NOMO-1 treated with dmso at 0.1 percent for 144 hours (cell line): Measurements from ENCODE around the gene PHGDH.

ENCODE experiments used
- DNase-seq: peaks from one replicate; lab custom pipeline; 2025; ENCODE audit not compliant: unreplicated experiment; lab: John Stamatoyannopoulos, UW

PHGDH gene

GRCh38 chr1:119752592-119752991, 40.9 kb downstream of the PHGDH start:
- DNase-seq: no peak

GRCh38 chr1:119758584-119758983, 46.9 kb downstream of the PHGDH start:
- DNase-seq: no peak

- DNase-seq: no peak
Measured at GRCh38 chr1:119762409-119762808, 50.7 kb downstream of the PHGDH start.

- DNase-seq: no peak
Measured at GRCh38 chr1:119762953-119763352, 51.2 kb downstream of the PHGDH start.

GRCh38 chr1:119764220-119764619, 52.5 kb downstream of the PHGDH start:
- DNase-seq: no peak

- no peak for DNase-seq
Measured at GRCh38 chr1:119766374-119766794, 54.6 kb downstream of the PHGDH start.

GRCh38 chr1:119767486-119767885, 55.8 kb downstream of the PHGDH start:
- no peak for DNase-seq

GRCh38 chr1:119768778-119769177, 57.0 kb downstream of the PHGDH start, which contains the start of gene HMGCS2:
TSS of gene HMGCS2 (minus strand) at chr1:119768905. CDS start at chr1:119768844, 61 bp downstream.
- DNase-seq: no peak

- DNase-seq: no peak
Measured at GRCh38 chr1:119771016-119771415, 59.3 kb downstream of the PHGDH start.

- DNase-seq: no peak
Measured at GRCh38 chr1:119771770-119772169, 60.0 kb downstream of the PHGDH start.

GRCh38 chr1:119772298-119772697, 60.6 kb downstream of the PHGDH start:
- DNase-seq: no peak

- DNase-seq: no peak
Measured at GRCh38 chr1:119773711-119774241, 62.0 kb downstream of the PHGDH start.

GRCh38 chr1:119774746-119775490, 63.2 kb downstream of the PHGDH start:
- DNase-seq: no peak

GRCh38 chr1:119778359-119778758, 66.6 kb downstream of the PHGDH start:
- DNase-seq: no peak

GRCh38 chr1:119778886-119779560, 67.3 kb downstream of the PHGDH start:
- DNase-seq: no peak

- no peak for DNase-seq
Measured at GRCh38 chr1:119779869-119780356, 68.2 kb downstream of the PHGDH start.

GRCh38 chr1:119781434-119782210, 69.9 kb downstream of the PHGDH start:
- no peak for DNase-seq

GRCh38 chr1:119782631-119783325, 71.0 kb downstream of the PHGDH start:
- DNase-seq: no peak

- peak; percentile 6 for DNase-seq
Measured at GRCh38 chr1:119783354-119784185, 71.8 kb downstream of the PHGDH start.
